Heart left ventricle (tissue), 13 donors: ENCODE results near the gene ZNF512B.

Experiments
- POLR2A ChIP-seq, 2 donors: fragments of 450-650 bp; IDR thresholded peaks; one replicate each; pipeline ENCODE4 v1.6.1; 2017; ENCODE audit warnings: antibody characterized with exemption in 2 of 2, mild to moderate bottlenecking in 2 of 2, moderate library complexity in 2 of 2
- TF ChIP-seq, protein P1 (sequence below), 12 donors: fragments of 200-600 bp; sonication (generic) in 4 of 12; IDR thresholded peaks; one replicate each; pipeline versions ENCODE4 v1.5.0 to v1.8.0; 2018 to 2022; ENCODE audit warnings: antibody characterized with exemption in 12 of 12, mild to moderate bottlenecking in 5 of 12
- donor health status: ischemic (EF 13 %, LVEDD 7.1; RV severe dilation, severe dysfunction).
- donor health status: DM: no; HTN: yes; CAD: no.
- donor health status: DM: no; HTN: no; CAD: no.
- donor health status: ischemic (EF 25% LVEDD 6.9; RV normal size, moderate dysfunction).
- donor health status: ischemic (EF 25% LVEDD 5.7; RV mildly dilated, moderate dysfunction).
- donor health status: ischemic (EF 35%, LVEDD 5.7; RV mildly dilated, moderate dysfunction).
- donor health status: nonischemic (EF 11% LVEDD 7.7; RV severe dilation, severe dysfunction).
- donor health status: DM: yes; HTN: yes; CAD: no.
- donor health status: PGD.
- donor health status: ischemic (EF 29% LVEDD 5.4; RV normal size, mild dysfunction).
- donor health status: nonischemic (EF 23%, LVEDD 6.1; RV moderate dilation, normal function).

DNA sequence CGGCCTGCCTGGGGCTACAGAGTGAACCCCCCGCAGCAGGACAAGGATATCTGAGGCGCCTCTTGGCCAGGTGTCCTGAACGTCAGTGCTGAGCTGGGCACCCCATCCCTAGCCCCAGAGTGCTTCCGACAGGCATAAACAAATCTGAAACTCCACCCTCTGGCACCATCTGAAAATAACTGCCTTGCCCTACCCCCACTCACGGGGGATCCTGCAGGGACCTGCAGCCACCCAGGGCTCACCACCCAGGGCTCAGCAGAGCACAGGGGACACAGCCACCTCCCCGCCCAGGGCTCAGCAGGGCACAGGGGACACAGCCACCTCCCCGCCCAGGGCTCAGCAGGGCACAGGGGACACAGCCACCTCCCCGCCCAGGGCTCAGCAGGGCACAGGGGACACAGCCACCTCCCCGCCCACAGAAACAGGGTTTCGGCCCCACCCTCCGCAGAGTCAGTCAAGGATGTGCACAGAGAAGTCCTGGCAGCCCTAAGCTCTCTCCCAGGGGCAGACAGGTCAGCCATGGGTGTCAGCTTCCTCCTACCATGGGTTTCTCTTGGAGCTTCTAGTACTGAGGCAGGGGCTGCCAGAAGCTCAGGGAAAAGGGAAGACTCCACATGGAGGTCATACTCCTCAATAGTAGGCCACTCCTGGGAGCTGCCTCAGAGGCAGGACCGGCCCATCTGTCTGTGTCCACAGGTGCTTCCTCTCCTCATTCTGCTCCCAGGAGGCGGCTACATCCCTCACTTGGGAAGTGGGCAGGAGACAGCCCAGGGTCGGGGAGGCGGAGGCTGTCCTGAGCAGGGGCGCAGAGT, 18.1 kb downstream of the ZNF512B start:
- TF ChIP-seq, protein P1, sequence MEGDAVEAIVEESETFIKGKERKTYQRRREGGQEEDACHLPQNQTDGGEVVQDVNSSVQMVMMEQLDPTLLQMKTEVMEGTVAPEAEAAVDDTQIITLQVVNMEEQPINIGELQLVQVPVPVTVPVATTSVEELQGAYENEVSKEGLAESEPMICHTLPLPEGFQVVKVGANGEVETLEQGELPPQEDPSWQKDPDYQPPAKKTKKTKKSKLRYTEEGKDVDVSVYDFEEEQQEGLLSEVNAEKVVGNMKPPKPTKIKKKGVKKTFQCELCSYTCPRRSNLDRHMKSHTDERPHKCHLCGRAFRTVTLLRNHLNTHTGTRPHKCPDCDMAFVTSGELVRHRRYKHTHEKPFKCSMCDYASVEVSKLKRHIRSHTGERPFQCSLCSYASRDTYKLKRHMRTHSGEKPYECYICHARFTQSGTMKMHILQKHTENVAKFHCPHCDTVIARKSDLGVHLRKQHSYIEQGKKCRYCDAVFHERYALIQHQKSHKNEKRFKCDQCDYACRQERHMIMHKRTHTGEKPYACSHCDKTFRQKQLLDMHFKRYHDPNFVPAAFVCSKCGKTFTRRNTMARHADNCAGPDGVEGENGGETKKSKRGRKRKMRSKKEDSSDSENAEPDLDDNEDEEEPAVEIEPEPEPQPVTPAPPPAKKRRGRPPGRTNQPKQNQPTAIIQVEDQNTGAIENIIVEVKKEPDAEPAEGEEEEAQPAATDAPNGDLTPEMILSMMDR (IDR thresholded peaks at IDR 0.05), result no peak
- TF ChIP-seq POLR2A (IDR thresholded peaks at IDR 0.05), result no peak
